ENCODE measurements around the gene YTHDF1.

- TF ChIP-seq POLR2A (IDR thresholded peaks at IDR 0.05) (no peak), CTCF (IDR thresholded peaks at IDR 0.05) (no peak)
These were observed 11.6 kb downstream of the YTHDF1 start for GRCh38 chr20:63204362-63204761.

All from esophagus squamous epithelium (tissue), 4 donors.